NCI-H2107 treated with DMSO at 0.1 percent for 48 hours (cell line): ENCODE data around the gene ARHGAP21.
A peak's percentile ranks its signal among the peaks of the same experiment; 100 is the strongest.

Experiments used
- DNase-seq: peaks from one replicate; lab custom pipeline; 2025; ENCODE audit not compliant: unreplicated experiment; lab: John Stamatoyannopoulos, UW

Gene ARHGAP21

GRCh38 chr10:24579906-24580305 is 143.8 kb downstream of the ARHGAP21 start:
- DNase-seq = no peak

GRCh38 chr10:24579448-24579847 is 144.2 kb downstream of the ARHGAP21 start:
- no peak for DNase-seq

- no peak for DNase-seq
These were observed 148.1 kb downstream of the ARHGAP21 start for GRCh38 chr10:24575481-24576002.

- DNase-seq = no peak
These were observed 149.0 kb downstream of the ARHGAP21 start for GRCh38 chr10:24574578-24575155.

- DNase-seq = no peak
These were observed 149.5 kb downstream of the ARHGAP21 start for GRCh38 chr10:24574161-24574560.

GRCh38 chr10:24571870-24572450 is 151.7 kb downstream of the ARHGAP21 start:
- DNase-seq = no peak

GRCh38 chr10:24570658-24571426 is 152.8 kb downstream of the ARHGAP21 start:
- no peak for DNase-seq

GRCh38 chr10:24569828-24570657 is 153.6 kb downstream of the ARHGAP21 start:
- no peak for DNase-seq

GRCh38 chr10:24569330-24569796 is 154.3 kb downstream of the ARHGAP21 start:
- no peak for DNase-seq

- no peak for DNase-seq
These were observed 155.6 kb downstream of the ARHGAP21 start for GRCh38 chr10:24568042-24568441.

GRCh38 chr10:24561453-24561852 is 162.2 kb downstream of the ARHGAP21 start:
- DNase-seq = peak; percentile 13

- DNase-seq = peak; percentile 3
These were observed 166.6 kb downstream of the ARHGAP21 start for GRCh38 chr10:24556750-24557742.

GRCh38 chr10:24556126-24556749 is 167.4 kb downstream of the ARHGAP21 start:
- no peak for DNase-seq

- no peak for DNase-seq
These were observed 169.7 kb downstream of the ARHGAP21 start for GRCh38 chr10:24554036-24554435.

- DNase-seq = no peak
These were observed 170.6 kb downstream of the ARHGAP21 start for GRCh38 chr10:24553051-24553612.

GRCh38 chr10:24552346-24553016 is 171.2 kb downstream of the ARHGAP21 start:
- no peak for DNase-seq

- no peak for DNase-seq
These were observed 172.5 kb downstream of the ARHGAP21 start for GRCh38 chr10:24551161-24551560.

GRCh38 chr10:24550680-24551079 is 173.0 kb downstream of the ARHGAP21 start:
- no peak for DNase-seq

- DNase-seq = no peak
These were observed 178.1 kb downstream of the ARHGAP21 start for GRCh38 chr10:24545585-24545984.
